ENCODE data around the gene PABPN1.

GRCh38 chr14:23360496-23360895 lies 39.2 kb downstream of the PABPN1 start:
- TF ChIP-seq CTCF (IDR thresholded peaks at IDR 0.05) (no peak), POLR2A (IDR thresholded peaks at IDR 0.05) (no peak)

Data from uterus (tissue), 2 donors.